Uterus (tissue), 4 donors: ENCODE measurements around the gene YWHAG. TPM values are rescaled to one million over a fixed set of nuclear protein-coding genes. Genes with fewer than 3 reads are reported as not detected.
"Not testable (repeated sequence)": the region's sequence is repeated elsewhere in the genome, so short reads cannot be mapped to it uniquely, and the experiment has no call there.

Source experiments
- DNase-seq, 2 donors: peaks; one replicate each; pipeline ENCODE4 v3.0.0-alpha.2; 2019 to 2020
- H3K27ac ChIP-seq, 2 donors: fragments of 200-600 bp; sonication (generic); 1 replicate in 1 of 2; 2 replicates in 1 of 2; pipeline ENCODE4 v1.5.1; 2016 to 2018
- H3K27me3 ChIP-seq, 2 donors: fragments of 200-600 bp; sonication (generic); one replicate each; pipeline ENCODE4 v1.5.1; 2018 to 2019; ENCODE audit warnings: control low read depth in 1 of 2
- H3K36me3 ChIP-seq, 2 donors: fragments of 200-600 bp; sonication (generic); one replicate each; pipeline ENCODE4 v1.5.1; 2019; ENCODE audit warnings: control low read depth in 1 of 2
- H3K4me1 ChIP-seq, 2 donors: fragments of 200-600 bp; sonication (generic); one replicate each; pipeline ENCODE4 v1.5.1; 2018 to 2019; ENCODE audit warnings: control low read depth in 1 of 2
- H3K4me3 ChIP-seq, 2 donors: fragments of 200-600 bp; sonication (generic); 1 replicate in 1 of 2; 2 replicates in 1 of 2; pipeline ENCODE4 v1.5.1; 2018 to 2019; ENCODE audit warnings: mild to moderate bottlenecking in 1 of 2
- H3K9me3 ChIP-seq, 2 donors: fragments of 200-600 bp; sonication (generic); one replicate each; pipeline ENCODE4 v1.5.1; 2019; ENCODE audit warnings: control low read depth in 1 of 2
- CTCF ChIP-seq, 4 experiments: fragments of 200-600 bp in 2 of 4; fragments of 450-650 bp in 2 of 4; sonication (generic) in 2 of 4; IDR thresholded peaks; one replicate each; pipeline ENCODE4 v1.5.1; 2016 to 2019; ENCODE audit warnings: antibody characterized with exemption in 4 of 4, mild to moderate bottlenecking in 2 of 4, moderate library complexity in 1 of 4
- POLR2A ChIP-seq, 2 donors: fragments of 450-650 bp; IDR thresholded peaks; one replicate each; pipeline ENCODE4 v1.6.1; 2016; ENCODE audit warnings: antibody characterized with exemption in 2 of 2, mild to moderate bottlenecking in 1 of 2, moderate library complexity in 1 of 2
- intact Hi-C: fragments of 100-400 bp; cut with DNase I; formaldehyde crosslinking; loops from one replicate; pipeline ENCODE4 v1.15.1; 2023; ENCODE audit warnings: low total_unique reads
- total RNA-seq, 4 donors: library from RNA; depleted of rRNA in 3 of 4; stranded (reverse); fragments of >200 nt in 3 of 4; gene quantifications; one replicate each; pipeline versions ENCODE4 v1.1.0 to v1.2.4, GENCODE V29; 2014 to 2023
- donor health status: DM: yes; HTN: yes; CAD: no.

YWHAG gene
- total RNA-seq, 4 donors from 2014 or later, result 17.9 to 109 (median 50.4) TPM

GRCh38 chr7:76296743-76297740 is 61.7 kb downstream of the YWHAG start:
- H3K27ac ChIP-seq, result peak overlapping the region; percentile 100
- H3K36me3 ChIP-seq, result no peaks in the 10 kb centered on the region
- peak; percentile 76 to 89 for DNase-seq
- peaks cover 6 to 18% of the 10 kb centered on the region in 2 donors for H3K4me1 ChIP-seq
- H3K9me3 ChIP-seq, result no peaks in the 10 kb centered on the region
- intact Hi-C loops, result no loop called here
- H3K4me3 ChIP-seq, result no peak overlapping the region
- no peaks in the 10 kb centered on the region for H3K27me3 ChIP-seq
- TF ChIP-seq CTCF (IDR thresholded peaks at IDR 0.05) (no peak), POLR2A (IDR thresholded peaks at IDR 0.05) (peak; percentile 43 to 49)

GRCh38 chr7:76294344-76295024 is 64.3 kb downstream of the YWHAG start:
- H3K4me3 ChIP-seq, result peak overlapping the region; percentile 18
- peaks cover 6 to 21% of the 10 kb centered on the region in 2 donors for H3K4me1 ChIP-seq
- intact Hi-C loops, result no loop called here
- H3K9me3 ChIP-seq, result no peaks in the 10 kb centered on the region
- TF ChIP-seq CTCF (IDR thresholded peaks at IDR 0.05) (peak in 1 of 4 experiments; percentile 18), POLR2A (IDR thresholded peaks at IDR 0.05) (peak; percentile 45 to 93)
- no peaks in the 10 kb centered on the region for H3K27me3 ChIP-seq
- peak; percentile 98 to 99 for DNase-seq
- peak overlapping the region; percentile 100 for H3K27ac ChIP-seq
- no peaks in the 10 kb centered on the region for H3K36me3 ChIP-seq

- intact Hi-C loops, result no loop called here
- H3K4me3 ChIP-seq, result peak overlapping the region in 1 of 2 donors; percentile 5
These were observed 65.3 kb downstream of the YWHAG start for GRCh38 chr7:76293407-76293901.

GRCh38 chr7:76292911-76293310 is 65.9 kb downstream of the YWHAG start:
- Histone ChIP-seq H3K4me3 (peak overlapping the region in 1 of 2 donors; percentile 5), H3K4me1 (peaks cover 6 to 21% of the 10 kb centered on the region in 2 donors), H3K27ac (peak overlapping the region; percentile 100)
- intact Hi-C loops, H3K36me3 ChIP-seq, H3K27me3 ChIP-seq, DNase-seq, H3K9me3 ChIP-seq: not testable (repeated sequence)

More at GRCh38 chr7:76293407-76293901, 65.3 kb downstream of the YWHAG start:
- DNase-seq, result peak; percentile 69 to 87
- no peaks in the 10 kb centered on the region for H3K27me3 ChIP-seq
- H3K27ac ChIP-seq, result peak overlapping the region; percentile 100
- no peaks in the 10 kb centered on the region for H3K9me3 ChIP-seq
- peaks cover 6 to 21% of the 10 kb centered on the region in 2 donors for H3K4me1 ChIP-seq
- TF ChIP-seq CTCF (IDR thresholded peaks at IDR 0.05) (no peak), POLR2A (IDR thresholded peaks at IDR 0.05) (peak; percentile 5 to 15)
- no peaks in the 10 kb centered on the region for H3K36me3 ChIP-seq

GRCh38 chr7:76292213-76292573 is 66.6 kb downstream of the YWHAG start:
- Histone ChIP-seq H3K36me3 (no peaks in the 10 kb centered on the region), H3K4me1 (peaks cover 6 to 18% of the 10 kb centered on the region in 2 donors), H3K27me3 (no peaks in the 10 kb centered on the region), H3K9me3 (no peaks in the 10 kb centered on the region), H3K27ac (peak overlapping the region; percentile 100), H3K4me3 (peak overlapping the region; percentile 19 to 22)
- peak in 1 of 2 donors; percentile 74 for DNase-seq
- intact Hi-C loops, result no loop called here
- TF ChIP-seq CTCF (IDR thresholded peaks at IDR 0.05), result no peak
- no peak for TF ChIP-seq POLR2A (IDR thresholded peaks at IDR 0.05)
